WTC11 (cell line): ENCODE measurements around the gene CATSPERE.

Source experiments
- ESRRA ChIP-seq: sonication (generic); formaldehyde crosslinking; IDR thresholded peaks from 2 replicates; pipeline ENCODE4 v1.8.1; 2022; ENCODE audit warnings: mild to moderate bottlenecking, missing genetic modification reagents, borderline replicate concordance
- FOXP1 ChIP-seq: sonication (generic); formaldehyde crosslinking; IDR thresholded peaks from 2 replicates; pipeline ENCODE4 v1.8.0; 2022; ENCODE audit warnings: missing genetic modification reagents, mild to moderate bottlenecking, moderate library complexity, borderline replicate concordance
- NR2C2 ChIP-seq: sonication (generic); formaldehyde crosslinking; IDR thresholded peaks from 2 replicates; pipeline ENCODE4 v1.8.0; 2022; ENCODE audit warnings: mild to moderate bottlenecking, missing genetic modification reagents
- NR3C1 ChIP-seq: sonication (generic); formaldehyde crosslinking; conservative IDR thresholded peaks from 2 replicates; pipeline ENCODE4 v1.8.1; 2023; ENCODE audit warnings: low read depth, mild to moderate bottlenecking, missing genetic modification reagents
- RELA ChIP-seq: sonication (generic); formaldehyde crosslinking; IDR thresholded peaks from 2 replicates; pipeline ENCODE4 v1.8.1; 2022; ENCODE audit warnings: missing genetic modification reagents, mild to moderate bottlenecking, borderline replicate concordance
- TP53 ChIP-seq: sonication (generic); formaldehyde crosslinking; IDR thresholded peaks from 2 replicates; pipeline ENCODE4 v1.8.1; 2023; ENCODE audit warnings: mild to moderate bottlenecking, missing genetic modification reagents
- TF ChIP-seq, protein P1 (sequence below): fragments of 200-600 bp; IDR thresholded peaks from 2 replicates; pipeline ENCODE4 v1.8.0; 2022; ENCODE audit warnings: antibody characterized with exemption
- TF ChIP-seq, protein P2 (sequence below): sonication (generic); formaldehyde crosslinking; IDR thresholded peaks from 2 replicates; pipeline ENCODE4 v1.8.0; 2022; ENCODE audit warnings: mild to moderate bottlenecking, missing genetic modification reagents
- TF ChIP-seq, protein P3 (sequence below): sonication (generic); formaldehyde crosslinking; IDR thresholded peaks from 2 replicates; pipeline ENCODE4 v1.8.1; 2023; ENCODE audit warnings: mild to moderate bottlenecking, missing genetic modification reagents, moderate library complexity
- TF ChIP-seq, protein P4 (sequence below): sonication (generic); formaldehyde crosslinking; IDR thresholded peaks from 2 replicates; pipeline ENCODE4 v1.8.1; 2022; ENCODE audit warnings: mild to moderate bottlenecking, moderate library complexity, missing genetic modification reagents
- TF ChIP-seq, protein P5 (sequence below): sonication (generic); formaldehyde crosslinking; IDR thresholded peaks from 2 replicates; pipeline ENCODE4 v1.8.1; 2022; ENCODE audit warnings: low read depth, missing genetic modification reagents, borderline replicate concordance
- TF ChIP-seq, protein P6 (sequence below): sonication (generic); formaldehyde crosslinking; IDR thresholded peaks from 2 replicates; pipeline ENCODE4 v1.8.1; 2022; ENCODE audit warnings: mild to moderate bottlenecking, missing genetic modification reagents, moderate library complexity, borderline replicate concordance

DNA sequence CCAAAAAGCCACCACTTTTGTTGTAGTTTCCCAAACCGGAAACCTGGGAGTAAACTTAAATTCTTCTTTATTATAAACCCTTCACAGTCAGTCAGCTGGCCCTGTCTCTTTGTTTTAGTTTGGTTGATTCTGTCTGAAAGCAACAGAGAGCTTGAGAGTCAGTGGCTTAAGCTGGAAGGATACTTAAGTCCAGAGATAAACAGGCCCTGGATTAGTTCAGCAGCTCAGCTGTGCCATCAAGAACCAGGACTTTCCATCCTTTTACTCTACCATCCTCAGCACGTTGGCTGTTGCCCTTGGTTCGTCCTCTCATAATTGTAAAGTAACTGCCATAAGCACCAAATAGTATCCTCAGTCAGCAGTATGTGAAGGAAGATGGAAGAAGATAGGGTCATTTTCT, 196.3 kb downstream of the CATSPERE start:
- TF ChIP-seq, protein P1, sequence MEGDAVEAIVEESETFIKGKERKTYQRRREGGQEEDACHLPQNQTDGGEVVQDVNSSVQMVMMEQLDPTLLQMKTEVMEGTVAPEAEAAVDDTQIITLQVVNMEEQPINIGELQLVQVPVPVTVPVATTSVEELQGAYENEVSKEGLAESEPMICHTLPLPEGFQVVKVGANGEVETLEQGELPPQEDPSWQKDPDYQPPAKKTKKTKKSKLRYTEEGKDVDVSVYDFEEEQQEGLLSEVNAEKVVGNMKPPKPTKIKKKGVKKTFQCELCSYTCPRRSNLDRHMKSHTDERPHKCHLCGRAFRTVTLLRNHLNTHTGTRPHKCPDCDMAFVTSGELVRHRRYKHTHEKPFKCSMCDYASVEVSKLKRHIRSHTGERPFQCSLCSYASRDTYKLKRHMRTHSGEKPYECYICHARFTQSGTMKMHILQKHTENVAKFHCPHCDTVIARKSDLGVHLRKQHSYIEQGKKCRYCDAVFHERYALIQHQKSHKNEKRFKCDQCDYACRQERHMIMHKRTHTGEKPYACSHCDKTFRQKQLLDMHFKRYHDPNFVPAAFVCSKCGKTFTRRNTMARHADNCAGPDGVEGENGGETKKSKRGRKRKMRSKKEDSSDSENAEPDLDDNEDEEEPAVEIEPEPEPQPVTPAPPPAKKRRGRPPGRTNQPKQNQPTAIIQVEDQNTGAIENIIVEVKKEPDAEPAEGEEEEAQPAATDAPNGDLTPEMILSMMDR: no peak
- TF ChIP-seq FOXP1 (CRISPR knock-in tag): no peak
- TF ChIP-seq, protein P2, sequence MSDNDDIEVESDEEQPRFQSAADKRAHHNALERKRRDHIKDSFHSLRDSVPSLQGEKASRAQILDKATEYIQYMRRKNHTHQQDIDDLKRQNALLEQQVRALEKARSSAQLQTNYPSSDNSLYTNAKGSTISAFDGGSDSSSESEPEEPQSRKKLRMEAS (CRISPR knock-in tag): no peak
- TF ChIP-seq, protein P3, sequence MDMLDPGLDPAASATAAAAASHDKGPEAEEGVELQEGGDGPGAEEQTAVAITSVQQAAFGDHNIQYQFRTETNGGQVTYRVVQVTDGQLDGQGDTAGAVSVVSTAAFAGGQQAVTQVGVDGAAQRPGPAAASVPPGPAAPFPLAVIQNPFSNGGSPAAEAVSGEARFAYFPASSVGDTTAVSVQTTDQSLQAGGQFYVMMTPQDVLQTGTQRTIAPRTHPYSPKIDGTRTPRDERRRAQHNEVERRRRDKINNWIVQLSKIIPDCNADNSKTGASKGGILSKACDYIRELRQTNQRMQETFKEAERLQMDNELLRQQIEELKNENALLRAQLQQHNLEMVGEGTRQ (CRISPR knock-in tag): no peak
- TF ChIP-seq, protein P4, sequence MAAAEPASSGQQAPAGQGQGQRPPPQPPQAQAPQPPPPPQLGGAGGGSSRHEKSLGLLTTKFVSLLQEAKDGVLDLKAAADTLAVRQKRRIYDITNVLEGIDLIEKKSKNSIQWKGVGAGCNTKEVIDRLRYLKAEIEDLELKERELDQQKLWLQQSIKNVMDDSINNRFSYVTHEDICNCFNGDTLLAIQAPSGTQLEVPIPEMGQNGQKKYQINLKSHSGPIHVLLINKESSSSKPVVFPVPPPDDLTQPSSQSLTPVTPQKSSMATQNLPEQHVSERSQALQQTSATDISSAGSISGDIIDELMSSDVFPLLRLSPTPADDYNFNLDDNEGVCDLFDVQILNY (CRISPR knock-in tag): no peak
- no peak for TF ChIP-seq TP53 (CRISPR knock-in tag)
- TF ChIP-seq ESRRA: no peak
- no peak for TF ChIP-seq NR2C2 (CRISPR knock-in tag)
- TF ChIP-seq NR3C1 (CRISPR knock-in tag): no peak
- TF ChIP-seq RELA (CRISPR knock-in tag): no peak
- TF ChIP-seq, protein P5, sequence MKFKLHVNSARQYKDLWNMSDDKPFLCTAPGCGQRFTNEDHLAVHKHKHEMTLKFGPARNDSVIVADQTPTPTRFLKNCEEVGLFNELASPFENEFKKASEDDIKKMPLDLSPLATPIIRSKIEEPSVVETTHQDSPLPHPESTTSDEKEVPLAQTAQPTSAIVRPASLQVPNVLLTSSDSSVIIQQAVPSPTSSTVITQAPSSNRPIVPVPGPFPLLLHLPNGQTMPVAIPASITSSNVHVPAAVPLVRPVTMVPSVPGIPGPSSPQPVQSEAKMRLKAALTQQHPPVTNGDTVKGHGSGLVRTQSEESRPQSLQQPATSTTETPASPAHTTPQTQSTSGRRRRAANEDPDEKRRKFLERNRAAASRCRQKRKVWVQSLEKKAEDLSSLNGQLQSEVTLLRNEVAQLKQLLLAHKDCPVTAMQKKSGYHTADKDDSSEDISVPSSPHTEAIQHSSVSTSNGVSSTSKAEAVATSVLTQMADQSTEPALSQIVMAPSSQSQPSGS (CRISPR knock-in tag): no peak
- TF ChIP-seq, protein P6, sequence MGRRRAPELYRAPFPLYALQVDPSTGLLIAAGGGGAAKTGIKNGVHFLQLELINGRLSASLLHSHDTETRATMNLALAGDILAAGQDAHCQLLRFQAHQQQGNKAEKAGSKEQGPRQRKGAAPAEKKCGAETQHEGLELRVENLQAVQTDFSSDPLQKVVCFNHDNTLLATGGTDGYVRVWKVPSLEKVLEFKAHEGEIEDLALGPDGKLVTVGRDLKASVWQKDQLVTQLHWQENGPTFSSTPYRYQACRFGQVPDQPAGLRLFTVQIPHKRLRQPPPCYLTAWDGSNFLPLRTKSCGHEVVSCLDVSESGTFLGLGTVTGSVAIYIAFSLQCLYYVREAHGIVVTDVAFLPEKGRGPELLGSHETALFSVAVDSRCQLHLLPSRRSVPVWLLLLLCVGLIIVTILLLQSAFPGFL (CRISPR knock-in tag): no peak
